Aorta (tissue), 5 donors: ENCODE results near the gene ATG7. TPM values are rescaled to one million over a fixed set of nuclear protein-coding genes. Genes with fewer than 3 reads are reported as not detected.

Experiments used
- ATAC-seq: fragments of 200-7000 bp; cut with Tn5 transposase; one replicate; pipeline ENCODE4 v1.9.1; 2022; ENCODE audit warnings: moderate library complexity; ENCODE audit not compliant: low FRiP score
- DNase-seq, 2 donors: peaks; one replicate each; pipeline ENCODE4 v3.0.0-alpha.2; 2020
- H3K27ac ChIP-seq, 2 donors: one replicate each; pipeline ENCODE4 v1.5.1; 2013; ENCODE audit warnings: low read length in 2 of 2, mild to moderate bottlenecking in 2 of 2, moderate library complexity in 2 of 2, control low read depth in 1 of 2, inconsistent platforms in 1 of 2, low read depth in 1 of 2
- H3K27me3 ChIP-seq, 2 donors: one replicate each; pipeline ENCODE4 v1.6.1; 2013; ENCODE audit warnings: control low read depth in 1 of 2, low read length in 1 of 2, mild to moderate bottlenecking in 1 of 2, moderate library complexity in 1 of 2; ENCODE audit not compliant: insufficient read depth in 2 of 2, control insufficient read depth in 1 of 2
- H3K36me3 ChIP-seq, 2 donors: one replicate each; pipeline ENCODE4 v1.6.1; 2013; ENCODE audit warnings: control low read depth in 1 of 2, low read length in 1 of 2, mild to moderate bottlenecking in 1 of 2; ENCODE audit not compliant: insufficient read depth in 2 of 2, control insufficient read depth in 1 of 2
- H3K4me1 ChIP-seq, 2 donors: one replicate each; pipeline ENCODE4 v1.6.1; 2013; ENCODE audit warnings: low read length in 2 of 2, control low read depth in 1 of 2, mild to moderate bottlenecking in 1 of 2, moderate library complexity in 1 of 2; ENCODE audit not compliant: insufficient read depth in 2 of 2, control insufficient read depth in 1 of 2
- H3K4me3 ChIP-seq, 2 donors: one replicate each; pipeline ENCODE4 v1.5.1; 2013; ENCODE audit warnings: low read length in 2 of 2, control low read depth in 1 of 2, mild to moderate bottlenecking in 1 of 2
- H3K9me3 ChIP-seq: one replicate; pipeline ENCODE4 v1.6.1; 2013; ENCODE audit warnings: mild to moderate bottlenecking, low read length; ENCODE audit not compliant: control insufficient read depth
- WGBS, 2 donors: extraction: QIAGEN DNeasy Blood & Tissue Kit; methylation state at CpG; one replicate each; pipeline ENCODE4 v1.1.7; 2013; 5-methylcytosine and 5-hydroxymethylcytosine counted together
- intact Hi-C, 2 donors: fragments of 100-400 bp; cut with DNase I; formaldehyde crosslinking; loops; one replicate each; pipeline versions ENCODE4 v1.14.2 to v1.15.0; 2022
- polyA plus RNA-seq, 2 donors: library from polyadenylated mRNA; stranded (reverse); fragments of 200-250 nt; gene quantifications; one replicate each; pipeline ENCODE4 v1.2.3, GENCODE V29; 2013
- total RNA-seq, 2 donors: library from RNA; stranded (reverse); fragmentation: NEBNext Ultra II Directional; extraction: Animal tissue kit (Norgen Biotek cat#: 25700); gene quantifications; one replicate each; pipeline ENCODE4 v1.2.1, GENCODE V29; 2021
- donor health status: healthy with polysubstance abuse.
- donor health status: Bipolar disorder and iron deficiency.
- donor health status: DM: no; HTN: no; CAD: no.
- donor health status: DM: no; HTN: no; CAD: no.
- donor health status: DM: yes; HTN: yes; CAD: no.

The ATG7 gene
- total and polyA plus RNA-seq, 4 donors: 5.1 to 84.1 (median 29.1) TPM

- intact Hi-C loops: loop anchor here (2.0 to 5.0 kb wide), 3 partner anchors 273 to 425 kb away; no protein-coding TSS in a partner anchor
- H3K4me3 ChIP-seq: peak overlapping the region in 1 of 2 donors; percentile 72
- ATAC-seq (peak; percentile 85), DNase-seq (no peak)
- peak overlapping the region; percentile 44 to 76 for H3K27ac ChIP-seq
- no peaks in the 10 kb centered on the region for H3K36me3 ChIP-seq
- H3K9me3 ChIP-seq: no peaks in the 10 kb centered on the region
- peaks cover 0 to 2% of the 10 kb centered on the region in 2 donors for H3K4me1 ChIP-seq
- H3K27me3 ChIP-seq: no peaks in the 10 kb centered on the region
- WGBS, 2 donors: 1 to 2% methylated on average over 2 of the region's 2 CpGs
These were observed 107.1 kb downstream of the ATG7 start for GRCh38 chr3:11379238-11379823.

- H3K36me3 ChIP-seq: no peaks in the 10 kb centered on the region
- peak overlapping the region; percentile 43 to 72 for H3K4me3 ChIP-seq
- ATAC-seq: peak; percentile 8
- H3K27ac ChIP-seq: peak overlapping the region; percentile 68 to 76
- WGBS, 2 donors: 5 to 9% methylated on average over 16 of the region's 16 CpGs
- intact Hi-C loops: loop anchor here (2.0 to 10.0 kb wide), 8 partner anchors 85 to 425 kb away; partner anchors contain the start of gene VGLL4 (in 1 of the 2)
- no peaks in the 10 kb centered on the region for H3K27me3 ChIP-seq
- DNase-seq: no peak
- peaks cover 0 to 2% of the 10 kb centered on the region in 2 donors for H3K4me1 ChIP-seq
- no peaks in the 10 kb centered on the region for H3K9me3 ChIP-seq
These were observed 107.9 kb downstream of the ATG7 start for GRCh38 chr3:11379824-11380701.

DNA sequence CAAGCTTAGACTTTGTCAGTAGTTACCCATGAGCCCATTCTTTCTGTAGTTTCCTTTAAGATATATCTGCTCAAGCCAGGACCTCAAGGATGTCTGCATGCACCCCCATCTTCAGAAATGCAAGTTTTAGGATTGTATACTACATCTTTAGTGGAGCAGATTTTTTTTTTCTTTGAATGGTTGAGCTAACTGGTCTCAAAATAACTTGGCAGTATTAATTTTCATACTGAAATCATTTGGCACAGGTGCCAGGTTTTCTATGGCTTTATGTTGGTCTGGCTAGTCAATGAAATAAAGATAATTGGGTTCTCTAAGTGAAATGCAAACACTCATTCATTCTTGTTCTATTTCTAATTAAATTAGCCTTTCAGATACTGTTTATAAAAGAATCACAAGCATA lies 108.9 kb downstream of the ATG7 start:
- Histone ChIP-seq H3K4me3 (no peak overlapping the region), H3K4me1 (peaks cover 0 to 2% of the 10 kb centered on the region in 2 donors), H3K27ac (no peak overlapping the region), H3K9me3 (no peaks in the 10 kb centered on the region), H3K27me3 (no peaks in the 10 kb centered on the region), H3K36me3 (no peaks in the 10 kb centered on the region)
- intact Hi-C loops: loop anchor here (2.0 to 10.0 kb wide), 5 partner anchors 84 to 270 kb away; partner anchors contain the start of gene VGLL4 (in 1 of the 2)
- no peak for DNase-seq
- ATAC-seq: no peak

- Histone ChIP-seq H3K4me1 (peaks cover 0 to 2% of the 10 kb centered on the region in 2 donors), H3K36me3 (no peaks in the 10 kb centered on the region), H3K27ac (no peak overlapping the region), H3K9me3 (no peaks in the 10 kb centered on the region), H3K27me3 (no peaks in the 10 kb centered on the region), H3K4me3 (no peak overlapping the region)
- 35 to 48% methylated on average over 4 of the region's 4 CpGs for WGBS, 2 donors
- DNase-seq: no peak
- intact Hi-C loops: loop anchor here (2.0 to 10.0 kb wide), 5 partner anchors 83 to 269 kb away; partner anchors contain the start of gene VGLL4 (in 1 of the 2)
- no peak for ATAC-seq
These were observed 109.4 kb downstream of the ATG7 start for GRCh38 chr3:11381563-11381962.

DNA sequence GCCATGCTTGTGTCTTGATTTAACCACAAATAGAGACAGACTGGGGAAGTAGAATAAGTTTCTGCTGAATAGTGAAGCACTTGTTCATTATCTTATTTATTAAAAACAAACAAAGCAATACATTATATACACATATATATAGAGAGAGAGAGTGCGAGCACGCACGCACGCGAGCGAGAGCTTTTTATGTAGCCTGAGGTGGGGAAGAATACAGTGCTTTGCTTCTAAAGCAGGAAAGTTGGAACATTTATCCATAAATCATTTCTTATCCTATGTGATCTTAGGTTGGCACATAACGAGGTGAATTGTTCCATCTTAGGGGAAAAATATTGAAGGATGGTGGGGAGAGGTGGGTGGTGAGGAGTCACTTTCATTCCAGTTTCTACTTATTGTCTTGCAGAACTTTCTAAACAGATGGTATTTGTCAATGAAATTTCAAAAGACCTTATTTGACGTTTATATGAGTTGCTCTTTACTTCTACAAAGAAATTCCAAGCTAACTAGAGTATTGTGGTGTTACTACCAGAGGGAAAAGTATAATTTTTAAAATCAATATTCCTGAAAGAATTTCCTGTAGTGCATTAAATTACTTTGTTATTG lies 110.0 kb downstream of the ATG7 start:
- no peaks in the 10 kb centered on the region for H3K9me3 ChIP-seq
- H3K27ac ChIP-seq: no peak overlapping the region
- ATAC-seq (no peak), DNase-seq (no peak)
- no peaks in the 10 kb centered on the region for H3K36me3 ChIP-seq
- 88 to 91% methylated on average over 8 of the region's 8 CpGs for WGBS, 2 donors
- intact Hi-C loops: loop anchor here (5.0 to 10.0 kb wide), 4 partner anchors 83 to 260 kb away; partner anchors contain the start of gene VGLL4 (in 1 of the 2)
- no peak overlapping the region for H3K4me3 ChIP-seq
- H3K27me3 ChIP-seq: no peaks in the 10 kb centered on the region
- peaks cover 0 to 2% of the 10 kb centered on the region in 2 donors for H3K4me1 ChIP-seq

DNA sequence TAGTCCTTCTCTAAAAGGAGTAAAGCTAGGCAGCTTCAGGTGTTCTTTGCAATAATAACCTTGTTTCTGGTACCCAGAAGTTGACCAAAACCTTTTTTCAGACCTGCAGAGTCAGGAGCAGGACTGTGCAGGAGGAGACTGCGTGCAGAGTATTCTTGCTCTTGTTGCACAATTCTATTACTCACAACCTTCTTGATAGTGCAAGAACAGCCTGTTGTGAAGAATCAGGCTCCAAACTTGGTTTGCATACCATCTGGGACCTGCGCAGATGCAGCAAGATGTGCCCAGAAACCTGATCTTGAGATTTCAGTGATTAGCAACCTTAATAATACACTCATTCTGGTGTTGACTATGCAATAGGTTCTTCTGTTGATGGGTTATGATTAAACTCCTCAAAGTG lies 111.9 kb downstream of the ATG7 start:
- no peak overlapping the region for H3K27ac ChIP-seq
- no peaks in the 10 kb centered on the region for H3K36me3 ChIP-seq
- no peak overlapping the region for H3K4me3 ChIP-seq
- intact Hi-C loops: loop anchor here (5.0 to 10.0 kb wide), 4 partner anchors 81 to 258 kb away; partner anchors contain the start of gene VGLL4 (in 1 of the 2)
- H3K9me3 ChIP-seq: no peaks in the 10 kb centered on the region
- DNase-seq (no peak), ATAC-seq (no peak)
- no peaks in the 10 kb centered on the region for H3K27me3 ChIP-seq
- H3K4me1 ChIP-seq: peaks cover 0 to 2% of the 10 kb centered on the region in 2 donors
- 97 to 100% methylated on average over 2 of the region's 2 CpGs for WGBS, 2 donors

- ATAC-seq (no peak), DNase-seq (no peak)
- no peaks in the 10 kb centered on the region for H3K9me3 ChIP-seq
- peaks cover 2% of the 10 kb centered on the region in 2 donors for H3K4me1 ChIP-seq
- H3K4me3 ChIP-seq: no peak overlapping the region
- 90 to 94% methylated on average over 1 of the region's 1 CpG for WGBS, 2 donors
- no peaks in the 10 kb centered on the region for H3K36me3 ChIP-seq
- no peaks in the 10 kb centered on the region for H3K27me3 ChIP-seq
- intact Hi-C loops: loop anchor here (10.0 kb wide), 3 partner anchors 79 to 169 kb away; no protein-coding TSS in a partner anchor
- H3K27ac ChIP-seq: no peak overlapping the region
These were observed 113.1 kb downstream of the ATG7 start for GRCh38 chr3:11385326-11385725.

DNA sequence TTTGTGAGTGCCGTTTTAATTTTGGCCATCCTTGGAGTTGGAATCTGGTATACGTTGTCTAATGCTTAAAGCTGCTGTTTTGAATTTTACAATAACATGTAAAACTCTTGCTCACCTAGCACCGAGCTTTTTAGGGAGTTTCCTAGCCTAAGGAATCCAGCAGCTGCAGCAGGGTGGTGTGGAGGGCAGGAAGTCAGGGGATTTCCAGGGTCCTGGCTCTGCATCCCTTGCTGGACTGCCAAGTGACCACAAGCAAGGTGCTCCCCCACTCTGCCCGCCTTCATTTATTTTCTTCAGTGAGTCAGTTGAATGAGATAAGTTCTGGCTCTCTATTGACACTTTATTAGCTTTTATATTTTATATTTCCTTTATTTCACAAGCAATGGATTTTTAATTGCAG lies 113.7 kb downstream of the ATG7 start:
- DNase-seq (peak; percentile 51 to 63), ATAC-seq (peak; percentile 40)
- no peak overlapping the region for H3K4me3 ChIP-seq
- H3K27me3 ChIP-seq: no peaks in the 10 kb centered on the region
- no peaks in the 10 kb centered on the region for H3K9me3 ChIP-seq
- peaks cover 2 to 4% of the 10 kb centered on the region in 2 donors for H3K4me1 ChIP-seq
- no peaks in the 10 kb centered on the region for H3K36me3 ChIP-seq
- WGBS, 2 donors: 18 to 21% methylated on average over 4 of the region's 4 CpGs
- peak overlapping the region in 1 of 2 donors; percentile 51 for H3K27ac ChIP-seq
- intact Hi-C loops: loop anchor here (10.0 kb wide), 3 partner anchors 79 to 169 kb away; no protein-coding TSS in a partner anchor
